HepG2 (cell line): ENCODE data around the gene GPAT3. TPM values are rescaled to one million over a fixed set of nuclear protein-coding genes. Genes with fewer than 3 reads are reported as not detected.

Experiments
- ATAC-seq: fragments of 200-7000 bp; cut with Tn5 transposase; 3 replicates; pipeline ENCODE4 v1.9.1; 2020; ENCODE audit warnings: mild to moderate bottlenecking, moderate library complexity
- BruUV-seq: library from RNA; stranded (reverse); fragments of 400-500 nt; replicated peaks from 2 replicates; lab custom pipeline; 2021; lab: Mats Ljungman, UMichigan
- CTCF ChIA-PET: fragments of 300-600 bp; formaldehyde crosslinking; extraction: SDS; loops from one replicate; lab custom pipeline; 2021; ENCODE audit warnings: low total read pairs, inconsistent platforms, low intra/inter-chr PET ratio; lab: Yijun Ruan, JAX
- POLR2A ChIA-PET: fragments of 350-600 bp; sonication (Branson Sonifier 250); formaldehyde crosslinking; loops from one replicate; lab custom pipeline; 2020; ENCODE audit warnings: antibody characterized with exemption, inconsistent platforms; lab: Yijun Ruan, JAX
- DNase-seq: peaks from one replicate; pipeline ENCODE4 v3.0.0-alpha.2; 2015; ENCODE audit warnings: low spot score
- FAIRE-seq: peaks from 3 replicates; lab custom pipeline; 2011; peaks lifted over from hg19 to GRCh38; lab: Jason Lieb, UNC
- H2AFZ ChIP-seq: one replicate; pipeline ENCODE4 v1.6.1; 2011; ENCODE audit warnings: low read length, inconsistent platforms
- H3K27ac ChIP-seq: fragments of 300-600 bp; 3 replicates; pipeline ENCODE4 v1.8.0; 2011; ENCODE audit warnings: mixed run types, mild to moderate bottlenecking, mixed read lengths, low read length, inconsistent platforms; ENCODE audit not compliant: insufficient read depth; ENCODE audit errors: extremely low read length
- H3K27me3 ChIP-seq, 2 experiments: fragments of 200-600 bp in 1 of 2; 2 replicates in 1 of 2; 3 replicates in 1 of 2; pipeline versions ENCODE4 v1.6.0 to v1.8.0; 2011; ENCODE audit warnings: low read length in 2 of 2, mild to moderate bottlenecking in 2 of 2, moderate library complexity in 2 of 2, inconsistent platforms in 1 of 2; ENCODE audit not compliant: insufficient read depth in 2 of 2, control insufficient read depth in 1 of 2
- H3K36me3 ChIP-seq, 2 experiments: fragments of 200-600 bp in 1 of 2; replicated peaks in 1 of 2; 2 replicates in 1 of 2; 3 replicates in 1 of 2; pipeline versions ENCODE4 v1.5.1 to v1.8.0; 2011; ENCODE audit warnings: low read length in 2 of 2, inconsistent platforms in 1 of 2; ENCODE audit not compliant: insufficient read depth in 2 of 2, control insufficient read depth in 1 of 2
- H3K4me1 ChIP-seq: 2 replicates; pipeline ENCODE4 v1.5.1; 2012; ENCODE audit warnings: low read length, inconsistent platforms; ENCODE audit not compliant: insufficient read depth
- H3K4me2 ChIP-seq: 2 replicates; pipeline ENCODE4 v1.6.0; 2011; ENCODE audit warnings: low read depth, low read length, inconsistent platforms
- H3K4me3 ChIP-seq, 3 experiments: fragments of 200-600 bp in 1 of 3; sonication (generic), shearing (Covaris generic) in 1 of 3; replicated peaks in 1 of 3; 2 replicates each; pipeline ENCODE4 v1.5.1; 2011 to 2016; ENCODE audit warnings: low read length in 3 of 3, inconsistent platforms in 2 of 3, low read depth in 2 of 3, mild to moderate bottlenecking in 2 of 3, control low read depth in 1 of 3, mixed read lengths in 1 of 3; ENCODE audit not compliant: insufficient read depth in 1 of 3
- H3K79me2 ChIP-seq: one replicate; pipeline ENCODE4 v1.6.1; 2011; ENCODE audit warnings: low read length, inconsistent platforms; ENCODE audit not compliant: insufficient read depth
- H3K9ac ChIP-seq: 2 replicates; pipeline ENCODE4 v1.6.0; 2011; ENCODE audit warnings: mild to moderate bottlenecking, low read depth, low read length, inconsistent platforms; ENCODE audit not compliant: insufficient read depth
- H3K9me3 ChIP-seq: 2 replicates; pipeline ENCODE4 v1.5.1; 2012; ENCODE audit warnings: mild to moderate bottlenecking, low read length
- H4K20me1 ChIP-seq: 2 replicates; pipeline ENCODE4 v1.6.0; 2011; ENCODE audit warnings: inconsistent platforms, mild to moderate bottlenecking, low read length, moderate library complexity; ENCODE audit not compliant: insufficient read depth
- ARID2 ChIP-seq: sonication (generic); formaldehyde crosslinking; IDR thresholded peaks from 2 replicates; pipeline ENCODE4 v1.8.1; 2022; ENCODE audit warnings: mild to moderate bottlenecking, missing genetic modification reagents, borderline replicate concordance
- CHD4 ChIP-seq: fragments of 200-600 bp; sonication (generic); IDR thresholded peaks from 2 replicates; pipeline ENCODE4 v1.7.0; 2017; ENCODE audit warnings: mild to moderate bottlenecking, low read length, borderline replicate concordance
- MAF1 ChIP-seq: sonication (generic); formaldehyde crosslinking; IDR thresholded peaks from 2 replicates; pipeline ENCODE4 v1.5.0; 2020; ENCODE audit warnings: missing genetic modification reagents, borderline replicate concordance
- NCOR1 ChIP-seq: fragments of 200-600 bp; sonication (generic); IDR thresholded peaks from 2 replicates; pipeline ENCODE4 v1.7.0; 2017; ENCODE audit warnings: antibody characterized with exemption, low read length, borderline replicate concordance
- RBFOX2 ChIP-seq: fragments of 200-400 bp; formaldehyde crosslinking; IDR thresholded peaks from 2 replicates; pipeline ENCODE4 v1.6.1; 2017; ENCODE audit warnings: low read depth, mild to moderate bottlenecking, low read length
- THYN1 ChIP-seq: sonication (generic); formaldehyde crosslinking; IDR thresholded peaks from 2 replicates; pipeline ENCODE4 v1.8.1; 2023; ENCODE audit warnings: low read depth, mild to moderate bottlenecking, moderate library complexity, missing genetic modification reagents, borderline replicate concordance
- ZBTB8A ChIP-seq: sonication (generic); formaldehyde crosslinking; IDR thresholded peaks from 2 replicates; pipeline ENCODE4 v1.4.0; 2020; ENCODE audit warnings: mild to moderate bottlenecking, low read depth, missing genetic modification reagents, borderline replicate concordance
- ZKSCAN8 ChIP-seq: IDR thresholded peaks from 2 replicates; pipeline ENCODE4 v1.6.1; 2016; ENCODE audit warnings: borderline replicate concordance, missing genetic modification reagents, missing compliant biosample characterization
- ZNF446 ChIP-seq: sonication (generic); formaldehyde crosslinking; IDR thresholded peaks from 2 replicates; pipeline ENCODE4 v1.5.0; 2020; ENCODE audit warnings: mild to moderate bottlenecking, missing genetic modification reagents
- WGBS: methylation state at CpG from one replicate; pipeline ENCODE4 v1.1.6; 2017; ENCODE audit warnings: low lambda C conversion rate; 5-methylcytosine and 5-hydroxymethylcytosine counted together
- in situ Hi-C: cut with HindIII; loops from 2 replicates; pipeline ENCODE4 v1.10.0; 2017; ENCODE audit warnings: low pct_unique_long_range_greater_than_20kb; ENCODE audit not compliant: extremely low pct_ligation_motif_present
- intact Hi-C: fragments of 100-400 bp; cut with micrococcal nuclease; formaldehyde crosslinking; loops from one replicate; pipeline ENCODE4 v1.10.0; 2022; ENCODE audit not compliant: unreplicated experiment
- polyA plus RNA-seq, 8 experiments: library from polyadenylated mRNA; depleted of rRNA in 3 of 8; stranded (reverse) in 7 of 8; unstranded in 1 of 8; fragments of >200 nt; fragmentation: Illumina TruSeq in 4 of 8; extraction: Trizol in 4 of 8; gene quantifications; 2 replicates each; pipeline versions ENCODE4 v1.2.1 to v1.2.3, GENCODE V29; 2011 to 2016; ENCODE audit warnings: low read depth in 4 of 8, missing spikeins in 1 of 8, mixed read lengths in 1 of 8; ENCODE audit not compliant: insufficient read depth in 1 of 8
- total RNA-seq, 5 experiments: library from RNA; depleted of rRNA; stranded (reverse); fragments of >200 nt; fragmentation: Illumina TruSeq; extraction: Trizol; gene quantifications; 2 replicates each; pipeline ENCODE4 v1.2.3, GENCODE V29; 2016; ENCODE audit warnings: low read depth in 1 of 5
- TF ChIP-seq, protein P1 (sequence below): sonication (generic); formaldehyde crosslinking; IDR thresholded peaks from 2 replicates; pipeline ENCODE4 v1.5.0; 2020; ENCODE audit warnings: mild to moderate bottlenecking, missing genetic modification reagents
- TF ChIP-seq, protein P2 (sequence below): sonication (generic); formaldehyde crosslinking; conservative IDR thresholded peaks from 2 replicates; pipeline ENCODE4 v1.4.0; 2020; ENCODE audit warnings: missing genetic modification reagents
- TF ChIP-seq, protein P3 (sequence below): sonication (generic); formaldehyde crosslinking; IDR thresholded peaks from 2 replicates; pipeline ENCODE4 v1.5.0; 2020; ENCODE audit warnings: mild to moderate bottlenecking, missing genetic modification reagents

The GPAT3 gene
- total and polyA plus RNA-seq, 2 of the 13 experiments (the other 11 are each of a cell fraction or from before 2014, with no cell fraction given), result 2.4 to 2.6 TPM

DNA sequence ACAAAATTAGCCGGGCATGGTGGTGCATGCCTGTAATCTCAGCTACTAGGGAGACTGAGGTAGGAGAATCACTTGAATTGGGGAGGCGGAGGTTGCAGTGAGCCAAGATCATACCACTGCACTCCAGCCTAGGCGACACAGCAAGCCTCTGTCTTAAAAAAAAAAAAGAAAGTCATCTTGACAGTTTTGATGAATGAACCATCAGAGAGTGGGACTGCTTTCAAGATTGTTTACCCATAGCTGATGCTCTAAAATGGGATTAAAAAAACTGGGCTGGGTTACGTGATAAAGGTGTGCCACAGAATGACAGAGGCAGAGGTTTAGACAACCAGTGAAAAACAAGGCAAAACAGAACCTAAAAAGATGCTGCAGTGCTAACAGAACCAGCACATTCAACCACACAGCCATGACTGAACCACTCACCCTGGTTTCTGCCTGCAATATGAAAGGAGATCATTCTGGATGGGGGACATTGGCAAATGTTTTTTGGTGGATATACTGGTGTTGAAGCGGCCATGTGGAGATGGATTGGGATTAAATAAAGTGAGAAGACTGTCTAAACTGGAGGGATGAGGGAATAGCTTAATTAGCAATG is 22.2 kb downstream of the GPAT3 start:
- no peak overlapping the region for H3K4me2 ChIP-seq
- DNase-seq, result no peak
- H3K4me1 ChIP-seq, result no peaks in the 10 kb centered on the region
- POLR2A ChIA-PET, result no interaction called here
- no peak overlapping the region for H3K27ac ChIP-seq
- in situ Hi-C loops (no loop called here), intact Hi-C loops (no loop called here)
- FAIRE-seq, result no peak
- H3K79me2 ChIP-seq, result no peaks in the 10 kb centered on the region
- CTCF ChIA-PET, result no interaction called here
- no peaks in the 10 kb centered on the region for H4K20me1 ChIP-seq
- ATAC-seq, result no peak
- no peak overlapping the region for H2AFZ ChIP-seq
- 93% methylated on average over 4 of the region's 5 CpGs for WGBS
- no peak overlapping the region for H3K4me3 ChIP-seq
- no peaks in the 10 kb centered on the region for H3K36me3 ChIP-seq
- no peak overlapping the region for H3K9ac ChIP-seq
- no peak for TF ChIP-seq ARID2
- TF ChIP-seq ZKSCAN8, result no peak
- TF ChIP-seq NCOR1, result no peak
- no peak for TF ChIP-seq ZNF446
- no peak for TF ChIP-seq RBFOX2
- TF ChIP-seq, protein P1, sequence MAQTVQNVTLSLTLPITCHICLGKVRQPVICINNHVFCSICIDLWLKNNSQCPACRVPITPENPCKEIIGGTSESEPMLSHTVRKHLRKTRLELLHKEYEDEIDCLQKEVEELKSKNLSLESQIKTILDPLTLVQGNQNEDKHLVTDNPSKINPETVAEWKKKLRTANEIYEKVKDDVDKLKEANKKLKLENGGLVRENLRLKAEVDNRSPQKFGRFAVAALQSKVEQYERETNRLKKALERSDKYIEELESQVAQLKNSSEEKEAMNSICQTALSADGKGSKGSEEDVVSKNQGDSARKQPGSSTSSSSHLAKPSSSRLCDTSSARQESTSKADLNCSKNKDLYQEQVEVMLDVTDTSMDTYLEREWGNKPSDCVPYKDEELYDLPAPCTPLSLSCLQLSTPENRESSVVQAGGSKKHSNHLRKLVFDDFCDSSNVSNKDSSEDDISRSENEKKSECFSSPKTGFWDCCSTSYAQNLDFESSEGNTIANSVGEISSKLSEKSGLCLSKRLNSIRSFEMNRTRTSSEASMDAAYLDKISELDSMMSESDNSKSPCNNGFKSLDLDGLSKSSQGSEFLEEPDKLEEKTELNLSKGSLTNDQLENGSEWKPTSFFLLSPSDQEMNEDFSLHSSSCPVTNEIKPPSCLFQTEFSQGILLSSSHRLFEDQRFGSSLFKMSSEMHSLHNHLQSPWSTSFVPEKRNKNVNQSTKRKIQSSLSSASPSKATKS, result no peak
- no peak for TF ChIP-seq THYN1 (CRISPR knock-in tag)
- no peak for TF ChIP-seq CHD4
- no peak for TF ChIP-seq MAF1 (CRISPR knock-in tag)
- no peak for TF ChIP-seq ZBTB8A
- TF ChIP-seq, protein P2, sequence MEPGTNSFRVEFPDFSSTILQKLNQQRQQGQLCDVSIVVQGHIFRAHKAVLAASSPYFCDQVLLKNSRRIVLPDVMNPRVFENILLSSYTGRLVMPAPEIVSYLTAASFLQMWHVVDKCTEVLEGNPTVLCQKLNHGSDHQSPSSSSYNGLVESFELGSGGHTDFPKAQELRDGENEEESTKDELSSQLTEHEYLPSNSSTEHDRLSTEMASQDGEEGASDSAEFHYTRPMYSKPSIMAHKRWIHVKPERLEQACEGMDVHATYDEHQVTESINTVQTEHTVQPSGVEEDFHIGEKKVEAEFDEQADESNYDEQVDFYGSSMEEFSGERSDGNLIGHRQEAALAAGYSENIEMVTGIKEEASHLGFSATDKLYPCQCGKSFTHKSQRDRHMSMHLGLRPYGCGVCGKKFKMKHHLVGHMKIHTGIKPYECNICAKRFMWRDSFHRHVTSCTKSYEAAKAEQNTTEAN, result no peak
- TF ChIP-seq, protein P3, sequence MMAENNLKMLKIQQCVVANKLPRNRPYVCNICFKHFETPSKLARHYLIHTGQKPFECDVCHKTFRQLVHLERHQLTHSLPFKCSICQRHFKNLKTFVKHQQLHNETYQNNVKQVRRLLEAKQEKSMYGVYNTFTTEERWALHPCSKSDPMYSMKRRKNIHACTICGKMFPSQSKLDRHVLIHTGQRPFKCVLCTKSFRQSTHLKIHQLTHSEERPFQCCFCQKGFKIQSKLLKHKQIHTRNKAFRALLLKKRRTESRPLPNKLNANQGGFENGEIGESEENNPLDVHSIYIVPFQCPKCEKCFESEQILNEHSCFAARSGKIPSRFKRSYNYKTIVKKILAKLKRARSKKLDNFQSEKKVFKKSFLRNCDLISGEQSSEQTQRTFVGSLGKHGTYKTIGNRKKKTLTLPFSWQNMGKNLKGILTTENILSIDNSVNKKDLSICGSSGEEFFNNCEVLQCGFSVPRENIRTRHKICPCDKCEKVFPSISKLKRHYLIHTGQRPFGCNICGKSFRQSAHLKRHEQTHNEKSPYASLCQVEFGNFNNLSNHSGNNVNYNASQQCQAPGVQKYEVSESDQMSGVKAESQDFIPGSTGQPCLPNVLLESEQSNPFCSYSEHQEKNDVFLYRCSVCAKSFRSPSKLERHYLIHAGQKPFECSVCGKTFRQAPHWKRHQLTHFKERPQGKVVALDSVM (CRISPR knock-in tag), result no peak
- H3K9me3 ChIP-seq, result no peaks in the 10 kb centered on the region
- no peaks in the 10 kb centered on the region for H3K27me3 ChIP-seq
- no TSS peak for BruUV-seq
